HEK293 (cell line): Measurements from ENCODE around the gene USP5.

Source experiments
- CTCF ChIA-PET: fragments of 350-600 bp; formaldehyde crosslinking; extraction: SDS; loops from one replicate; lab custom pipeline; 2021; ENCODE audit warnings: antibody characterized with exemption; lab: Yijun Ruan, JAX
- POLR2A ChIA-PET: fragments of 300-600 bp; formaldehyde crosslinking; extraction: SDS; loops from one replicate; lab custom pipeline; 2020; ENCODE audit warnings: antibody characterized with exemption, inconsistent platforms; lab: Yijun Ruan, JAX
- H3K27ac ChIP-seq: fragments of 200-500 bp; sonication (Bioruptor generic); 2 replicates; pipeline ENCODE4 v1.5.1; 2014; ENCODE audit warnings: low read depth, low read length, control low read depth, inconsistent platforms; ENCODE audit errors: extremely low read depth
- H3K36me3 ChIP-seq, 2 experiments: fragments of 200-500 bp in 1 of 2; sonication (Bioruptor generic) in 1 of 2; 1 replicate in 1 of 2; 2 replicates in 1 of 2; pipeline ENCODE4 v1.5.1; 2014 to 2017; ENCODE audit warnings: inconsistent platforms in 2 of 2, low read length in 2 of 2; ENCODE audit not compliant: control insufficient read depth in 2 of 2, insufficient read depth in 1 of 2
- H3K4me1 ChIP-seq: fragments of 200-500 bp; sonication (Bioruptor generic); 2 replicates; pipeline ENCODE4 v1.5.1; 2014; ENCODE audit warnings: mild to moderate bottlenecking, low read length, inconsistent platforms; ENCODE audit not compliant: control insufficient read depth, insufficient read depth
- H3K4me3 ChIP-seq: 2 replicates; pipeline ENCODE4 v1.5.1; 2011; ENCODE audit warnings: low read depth, mild to moderate bottlenecking, control low read depth, low read length, moderate library complexity
- H3K9me3 ChIP-seq: fragments of 200-500 bp; sonication (Bioruptor generic); 2 replicates; pipeline ENCODE4 v1.5.1; 2014; ENCODE audit warnings: low read depth, low read length, inconsistent platforms; ENCODE audit not compliant: control insufficient read depth, insufficient read depth
- GLI4 ChIP-seq: fragments of 450-650 bp; formaldehyde crosslinking; IDR thresholded peaks from 2 replicates; pipeline ENCODE4 v1.5.1; 2016; ENCODE audit warnings: missing biosample characterization, missing genetic modification characterization
- GLIS2 ChIP-seq: fragments of 450-650 bp; formaldehyde crosslinking; IDR thresholded peaks from 2 replicates; pipeline ENCODE4 v1.5.1; 2016; ENCODE audit warnings: missing biosample characterization, missing genetic modification characterization
- IKZF3 ChIP-seq: fragments of 450-650 bp; IDR thresholded peaks from 2 replicates; pipeline ENCODE4 v1.5.0; 2018; ENCODE audit warnings: missing biosample characterization, mild to moderate bottlenecking, missing genetic modification characterization, moderate library complexity
- MZF1 ChIP-seq: fragments of 450-650 bp; formaldehyde crosslinking; IDR thresholded peaks from 2 replicates; pipeline ENCODE4 v1.5.1; 2017; ENCODE audit warnings: missing biosample characterization, missing genetic modification characterization, borderline replicate concordance
- OSR2 ChIP-seq: fragments of 450-650 bp; formaldehyde crosslinking; IDR thresholded peaks from 2 replicates; pipeline ENCODE4 v1.5.1; 2016; ENCODE audit warnings: missing biosample characterization, missing genetic modification characterization
- PRDM1 ChIP-seq: fragments of 450-650 bp; formaldehyde crosslinking; IDR thresholded peaks from 2 replicates; pipeline ENCODE4; 2016; ENCODE audit warnings: missing biosample characterization, missing genetic modification characterization
- PRDM2 ChIP-seq: fragments of 450-650 bp; formaldehyde crosslinking; IDR thresholded peaks from 2 replicates; pipeline ENCODE4 v1.5.1; 2016; ENCODE audit warnings: missing biosample characterization, missing genetic modification characterization, borderline replicate concordance
- WT1 ChIP-seq: fragments of 450-650 bp; formaldehyde crosslinking; IDR thresholded peaks from 2 replicates; pipeline ENCODE4 v1.5.1; 2016; ENCODE audit warnings: missing biosample characterization, missing genetic modification characterization
- YY2 ChIP-seq: fragments of 450-650 bp; formaldehyde crosslinking; IDR thresholded peaks from 2 replicates; pipeline ENCODE4 v1.5.1; 2016; ENCODE audit warnings: missing biosample characterization, missing genetic modification characterization
- ZBTB17 ChIP-seq: fragments of 450-650 bp; formaldehyde crosslinking; IDR thresholded peaks from 2 replicates; pipeline ENCODE4 v1.5.1; 2016; ENCODE audit warnings: missing biosample characterization, missing genetic modification characterization
- ZNF214 ChIP-seq: fragments of 450-650 bp; formaldehyde crosslinking; IDR thresholded peaks from 2 replicates; pipeline ENCODE4 v1.5.1; 2017; ENCODE audit warnings: missing biosample characterization, mild to moderate bottlenecking, missing genetic modification characterization, borderline replicate concordance
- ZNF335 ChIP-seq: fragments of 450-650 bp; formaldehyde crosslinking; conservative IDR thresholded peaks from 2 replicates; pipeline ENCODE4 v1.5.1; 2016; ENCODE audit warnings: missing biosample characterization, missing genetic modification characterization
- ZNF548 ChIP-seq: fragments of 450-650 bp; formaldehyde crosslinking; IDR thresholded peaks from 2 replicates; pipeline ENCODE4 v1.5.1; 2016; ENCODE audit warnings: missing biosample characterization, missing genetic modification characterization
- ZNF549 ChIP-seq: fragments of 450-650 bp; IDR thresholded peaks from 2 replicates; pipeline ENCODE4 v1.5.1; 2018; ENCODE audit warnings: missing biosample characterization, missing genetic modification characterization, mild to moderate bottlenecking, inconsistent platforms, moderate library complexity
- ZNF558 ChIP-seq: fragments of 450-650 bp; formaldehyde crosslinking; IDR thresholded peaks from 2 replicates; pipeline ENCODE4 v1.5.1; 2016; ENCODE audit warnings: missing biosample characterization, missing genetic modification characterization
- ZNF560 ChIP-seq: fragments of 450-650 bp; formaldehyde crosslinking; IDR thresholded peaks from 2 replicates; pipeline ENCODE4 v1.5.1; 2017; ENCODE audit warnings: missing biosample characterization, missing genetic modification characterization, borderline replicate concordance
- ZNF580 ChIP-seq: fragments of 450-650 bp; formaldehyde crosslinking; IDR thresholded peaks from 2 replicates; pipeline ENCODE4 v1.5.1; 2016; ENCODE audit warnings: missing biosample characterization, missing genetic modification characterization
- ZNF596 ChIP-seq: fragments of 450-650 bp; IDR thresholded peaks from 2 replicates; pipeline ENCODE4 v1.5.0; 2018; ENCODE audit warnings: missing biosample characterization, mild to moderate bottlenecking, missing genetic modification characterization, moderate library complexity
- ZNF610 ChIP-seq: fragments of 450-650 bp; formaldehyde crosslinking; IDR thresholded peaks from 2 replicates; pipeline ENCODE4 v1.5.1; 2016; ENCODE audit warnings: missing biosample characterization, missing genetic modification characterization, borderline replicate concordance
- ZNF624 ChIP-seq: fragments of 450-650 bp; formaldehyde crosslinking; IDR thresholded peaks from 2 replicates; pipeline ENCODE4 v1.5.1; 2017; ENCODE audit warnings: missing biosample characterization, missing genetic modification characterization
- ZSCAN16 ChIP-seq: fragments of 450-650 bp; formaldehyde crosslinking; IDR thresholded peaks from 2 replicates; pipeline ENCODE4 v1.5.1; 2016; ENCODE audit warnings: missing biosample characterization, missing genetic modification characterization
- ZSCAN30 ChIP-seq: fragments of 450-650 bp; IDR thresholded peaks from 2 replicates; pipeline ENCODE4 v1.5.1; 2018; ENCODE audit warnings: missing biosample characterization, mild to moderate bottlenecking, missing genetic modification characterization, moderate library complexity
- TF ChIP-seq, protein P1 (sequence below): fragments of 450-650 bp; formaldehyde crosslinking; IDR thresholded peaks from 2 replicates; pipeline ENCODE4 v1.5.1; 2017; ENCODE audit warnings: missing biosample characterization, missing genetic modification characterization

The USP5 gene

GRCh38 chr12:6825398-6826124 is 26.4 kb upstream of the USP5 start (continued):
- TF ChIP-seq GLI4 (tag by site-specific recombination): no peak
- peak; percentile 18; the same call in 1 of the 2 replicates for TF ChIP-seq ZNF558 (tag by site-specific recombination)
- TF ChIP-seq ZNF610 (tag by site-specific recombination): peak; percentile 97
- peak; percentile 70 for TF ChIP-seq PRDM1 (tag by site-specific recombination)
- no peak for TF ChIP-seq ZNF596 (tag by site-specific recombination)
- no peak for TF ChIP-seq ZSCAN16 (tag by site-specific recombination)
- no peak for TF ChIP-seq ZNF214 (tag by site-specific recombination)
- peak; percentile 82 for TF ChIP-seq ZBTB17 (tag by site-specific recombination)
- no peak for TF ChIP-seq WT1 (tag by site-specific recombination)
- TF ChIP-seq, protein P1, sequence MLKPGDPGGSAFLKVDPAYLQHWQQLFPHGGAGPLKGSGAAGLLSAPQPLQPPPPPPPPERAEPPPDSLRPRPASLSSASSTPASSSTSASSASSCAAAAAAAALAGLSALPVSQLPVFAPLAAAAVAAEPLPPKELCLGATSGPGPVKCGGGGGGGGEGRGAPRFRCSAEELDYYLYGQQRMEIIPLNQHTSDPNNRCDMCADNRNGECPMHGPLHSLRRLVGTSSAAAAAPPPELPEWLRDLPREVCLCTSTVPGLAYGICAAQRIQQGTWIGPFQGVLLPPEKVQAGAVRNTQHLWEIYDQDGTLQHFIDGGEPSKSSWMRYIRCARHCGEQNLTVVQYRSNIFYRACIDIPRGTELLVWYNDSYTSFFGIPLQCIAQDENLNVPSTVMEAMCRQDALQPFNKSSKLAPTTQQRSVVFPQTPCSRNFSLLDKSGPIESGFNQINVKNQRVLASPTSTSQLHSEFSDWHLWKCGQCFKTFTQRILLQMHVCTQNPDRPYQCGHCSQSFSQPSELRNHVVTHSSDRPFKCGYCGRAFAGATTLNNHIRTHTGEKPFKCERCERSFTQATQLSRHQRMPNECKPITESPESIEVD (tag by site-specific recombination): no peak
- TF ChIP-seq IKZF3 (tag by site-specific recombination): peak; percentile 83
- TF ChIP-seq ZSCAN30 (tag by site-specific recombination): peak; percentile 48; the same call in 1 of the 2 replicates

GRCh38 chr12:6826125-6826733 is 25.7 kb upstream of the USP5 start:
- H3K9me3 ChIP-seq: no peaks in the 10 kb centered on the region
- H3K36me3 ChIP-seq: peaks cover 2 to 18% of the 10 kb centered on the region in 2 experiments; a peak in 1 of 3 replicates
- peaks cover under 1% of the 10 kb centered on the region; the same call in 1 of the 2 replicates for H3K4me1 ChIP-seq
- CTCF ChIA-PET: interaction anchor here (0.7 to 8.1 kb wide), 23 partner anchors 8 to 274 kb away, joined by 3 to 116 read pairs (median 6); partner anchors contain the start of genes CDCA3, GNB3, LPAR5 and MLF2
- H3K4me3 ChIP-seq: no peak overlapping the region
- POLR2A ChIA-PET: interaction anchor here (0.5 to 1.5 kb wide), 3 partner anchors 19 to 137 kb away, joined by 3 to 7 read pairs (median 6); partner anchors contain the start of genes CDCA3 and ZNF384
- TF ChIP-seq ZNF549 (tag by site-specific recombination): no peak
- no peak for TF ChIP-seq MZF1
- TF ChIP-seq ZNF560: no peak
- TF ChIP-seq WT1 (tag by site-specific recombination): no peak
- no peak for TF ChIP-seq ZNF624 (tag by site-specific recombination)
- TF ChIP-seq ZNF335 (tag by site-specific recombination): no peak
- TF ChIP-seq ZNF548: no peak
- no peak for TF ChIP-seq OSR2 (tag by site-specific recombination)
- no peak overlapping the region for H3K27ac ChIP-seq

DNA sequence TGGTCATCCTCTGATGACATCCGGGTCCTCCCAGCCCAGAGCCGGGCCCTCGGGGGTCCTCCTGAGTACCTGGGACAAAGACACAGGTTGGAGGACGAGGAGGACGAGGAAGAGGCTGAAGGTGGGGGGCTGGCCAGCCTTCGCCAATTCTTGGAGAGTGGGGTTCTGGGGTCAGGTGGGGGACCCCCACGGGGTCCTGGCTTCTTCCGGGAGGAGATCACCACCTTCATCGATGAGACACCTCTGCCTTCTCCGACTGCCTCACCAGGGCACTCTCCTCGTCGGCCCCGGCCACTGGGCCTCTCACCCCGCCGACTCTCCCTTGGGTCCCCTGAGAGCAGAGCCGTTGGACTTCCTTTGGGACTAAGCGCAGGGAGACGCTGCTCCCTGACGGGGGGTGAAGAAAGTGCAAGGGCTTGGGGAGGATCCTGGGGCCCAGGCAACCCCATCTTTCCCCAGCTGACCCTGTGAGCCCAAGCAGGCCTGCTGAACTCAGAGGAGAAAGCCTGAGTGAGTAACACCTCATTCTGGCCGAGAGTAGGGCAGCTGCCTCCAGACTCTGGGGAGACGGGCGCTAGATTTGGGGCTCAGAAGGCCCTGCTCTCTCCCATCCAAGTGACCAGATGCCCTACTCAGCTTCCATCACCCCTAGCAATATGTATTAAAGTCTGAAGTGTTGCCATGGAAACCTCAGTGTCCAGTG is 25.1 kb upstream of the USP5 start:
- Histone ChIP-seq H3K4me1 (no peaks in the 10 kb centered on the region), H3K4me3 (no peak overlapping the region), H3K27ac (no peak overlapping the region; the same call in 1 of the 2 replicates), H3K36me3 (peaks cover 3 to 25% of the 10 kb centered on the region in 2 experiments; a peak in 1 of 3 replicates), H3K9me3 (no peaks in the 10 kb centered on the region)
- ChIA-PET CTCF (interaction anchor here (0.7 to 8.1 kb wide), 14 partner anchors 16 to 459 kb away, joined by 3 to 116 read pairs (median 5); partner anchors contain the start of genes CDCA3, MLF2, TPI1 and USP5), POLR2A (interaction anchor here (0.5 to 6.0 kb wide), 7 partner anchors 19 to 138 kb away, joined by 3 to 55 read pairs (median 6); partner anchors contain the start of genes CDCA3, COPS7A, MLF2 and SPSB2)
- TF ChIP-seq ZBTB17 (tag by site-specific recombination) (no peak), GLIS2 (tag by site-specific recombination) (0 out of 2 replicates have a peak, but pooled peaks have one; percentile 12), YY2 (no peak), ZNF580 (tag by site-specific recombination) (no peak), PRDM2 (tag by site-specific recombination) (0 out of 2 replicates have a peak, but pooled peaks have one; percentile 67)
